Measurements from ENCODE around the gene TMEM238.

- TF ChIP-seq CTCF (IDR thresholded peaks at IDR 0.05; ENCODE audit: extremely low read depth in 1 of 2, insufficient read depth in 1 of 2, low read depth in 1 of 2, low read length in 2 of 2) (no peak), POLR2A (IDR thresholded peaks at IDR 0.05; ENCODE audit: low read depth, low read length) (no peak)
Measured at GRCh38 chr19:55431183-55431582, 47.1 kb upstream of the TMEM238 start.
